Frontal cortex (tissue), 4 donors: ENCODE measurements around the gene RBBP8NL. TPM values are rescaled to one million over a fixed set of nuclear protein-coding genes. Genes with fewer than 3 reads are reported as not detected.

Experiments used
- DNase-seq, 2 donors: peaks; one replicate each; pipeline ENCODE4 v3.0.0; 2012; ENCODE audit warnings: low spot score in 2 of 2
- FAIRE-seq: peaks from 2 replicates; lab custom pipeline; 2012; peaks lifted over from hg19 to GRCh38; lab: Jason Lieb, UNC
- total RNA-seq: library from RNA; depleted of rRNA; stranded (reverse); fragments of >200 nt; gene quantifications from one replicate; pipeline ENCODE4 v1.2.3, GENCODE V29; 2014
- donor health status: control.
- donor health status: control.
- donor health status: control.

RBBP8NL gene
- total RNA-seq, 1 donor from 2014 or later: not detected

GRCh38 chr20:62409931-62410745 is 17.2 kb downstream of the RBBP8NL start:
- FAIRE-seq (no peak), DNase-seq (peak in 1 of 2 donors; percentile 72)

GRCh38 chr20:62409086-62409853 is 18.1 kb downstream of the RBBP8NL start:
- FAIRE-seq (no peak), DNase-seq (no peak)

- DNase-seq (no peak), FAIRE-seq (no peak)
Observed at GRCh38 chr20:62408640-62409039, 18.7 kb downstream of the RBBP8NL start.

GRCh38 chr20:62408055-62408454 is 19.3 kb downstream of the RBBP8NL start:
- FAIRE-seq (no peak), DNase-seq (no peak)

- DNase-seq (peak; percentile 98 to 99), FAIRE-seq (no peak)
Observed at GRCh38 chr20:62407221-62407992, 19.9 kb downstream of the RBBP8NL start, which contains the start of gene CABLES2. TSS of gene CABLES2 (minus strand) at chr20:62407285. CDS start at chr20:62407276, 9 bp downstream.

GRCh38 chr20:62406635-62407176 is 20.6 kb downstream of the RBBP8NL start:
- no peak for FAIRE-seq

GRCh38 chr20:62405981-62406513 is 21.3 kb downstream of the RBBP8NL start:
- FAIRE-seq (no peak), DNase-seq (no peak)

More at GRCh38 chr20:62406635-62407176, 20.6 kb downstream of the RBBP8NL start:
- DNase-seq: no peak

GRCh38 chr20:62405108-62405980 is 22.0 kb downstream of the RBBP8NL start:
- DNase-seq (peak in 1 of 2 donors; percentile 85), FAIRE-seq (no peak)

GRCh38 chr20:62404761-62405107 is 22.6 kb downstream of the RBBP8NL start:
- no peak for DNase-seq
- FAIRE-seq: no peak

- DNase-seq (no peak), FAIRE-seq (no peak)
Observed at GRCh38 chr20:62404112-62404665, 23.1 kb downstream of the RBBP8NL start.

GRCh38 chr20:62403331-62403730 is 24.0 kb downstream of the RBBP8NL start:
- FAIRE-seq (no peak), DNase-seq (no peak)

- FAIRE-seq: no peak
- DNase-seq: no peak
Observed at GRCh38 chr20:62402456-62403150, 24.7 kb downstream of the RBBP8NL start.

GRCh38 chr20:62401331-62401779 is 26.0 kb downstream of the RBBP8NL start:
- FAIRE-seq: no peak
- DNase-seq: no peak

- DNase-seq (no peak), FAIRE-seq (no peak)
Observed at GRCh38 chr20:62400541-62400940, 26.8 kb downstream of the RBBP8NL start.

GRCh38 chr20:62400021-62400420 is 27.3 kb downstream of the RBBP8NL start:
- FAIRE-seq: no peak

GRCh38 chr20:62398120-62398821 is 29.1 kb downstream of the RBBP8NL start:
- DNase-seq: no peak
- no peak for FAIRE-seq

More at GRCh38 chr20:62400021-62400420, 27.3 kb downstream of the RBBP8NL start:
- DNase-seq: no peak
